ENCODE measurements around the gene MMRN1.

MMRN1 gene

DNA sequence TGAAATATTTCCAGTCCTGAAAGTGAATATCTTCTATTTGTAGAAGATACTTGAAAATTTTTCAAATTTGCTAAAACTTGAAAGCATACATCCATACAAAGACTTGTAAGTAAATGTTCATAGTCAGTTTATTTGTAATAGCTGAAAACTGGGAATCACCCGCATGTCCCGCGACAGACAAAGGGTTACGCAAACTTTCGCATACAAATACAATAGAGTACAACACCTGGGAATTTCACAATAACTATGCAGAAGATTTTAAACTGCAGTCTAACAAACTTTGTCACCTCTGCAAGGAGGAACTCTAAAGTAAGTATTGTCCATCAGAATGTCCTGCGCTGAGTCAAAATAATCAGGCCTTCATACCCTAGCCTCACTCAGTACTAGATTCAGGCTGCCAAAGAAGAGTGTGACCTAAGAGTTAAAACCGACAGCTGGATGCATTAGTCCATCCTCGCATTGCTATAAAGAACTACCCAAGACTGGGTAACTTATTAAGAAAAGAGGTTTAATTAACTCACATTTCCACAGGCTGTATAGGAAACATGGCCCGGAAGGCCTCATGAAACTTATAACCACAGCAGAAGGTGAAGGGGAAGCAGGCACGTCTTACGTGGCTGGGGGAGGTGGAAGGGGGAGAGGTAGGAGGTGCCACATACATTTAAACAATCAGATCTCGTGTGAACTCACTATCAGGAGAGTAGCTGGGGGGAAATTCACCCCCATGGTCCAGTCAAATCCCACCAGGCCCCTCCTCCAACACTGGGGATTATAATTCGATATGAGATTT is 60.4 kb downstream of the MMRN1 start:
- no peak for ATAC-seq
- TF ChIP-seq, protein P1, sequence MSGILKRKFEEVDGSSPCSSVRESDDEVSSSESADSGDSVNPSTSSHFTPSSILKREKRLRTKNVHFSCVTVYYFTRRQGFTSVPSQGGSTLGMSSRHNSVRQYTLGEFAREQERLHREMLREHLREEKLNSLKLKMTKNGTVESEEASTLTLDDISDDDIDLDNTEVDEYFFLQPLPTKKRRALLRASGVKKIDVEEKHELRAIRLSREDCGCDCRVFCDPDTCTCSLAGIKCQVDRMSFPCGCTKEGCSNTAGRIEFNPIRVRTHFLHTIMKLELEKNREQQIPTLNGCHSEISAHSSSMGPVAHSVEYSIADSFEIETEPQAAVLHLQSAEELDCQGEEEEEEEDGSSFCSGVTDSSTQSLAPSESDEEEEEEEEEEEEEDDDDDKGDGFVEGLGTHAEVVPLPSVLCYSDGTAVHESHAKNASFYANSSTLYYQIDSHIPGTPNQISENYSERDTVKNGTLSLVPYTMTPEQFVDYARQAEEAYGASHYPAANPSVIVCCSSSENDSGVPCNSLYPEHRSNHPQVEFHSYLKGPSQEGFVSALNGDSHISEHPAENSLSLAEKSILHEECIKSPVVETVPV (CRISPR knock-in tag; IDR thresholded peaks at IDR 0.05): no peak
- TF ChIP-seq ESRRG (CRISPR knock-in tag; IDR thresholded peaks at IDR 0.05) (no peak), ZNF8 (CRISPR knock-in tag; IDR thresholded peaks at IDR 0.05) (no peak), ZC3H10 (CRISPR knock-in tag; IDR thresholded peaks at IDR 0.05) (no peak), TOX (CRISPR knock-in tag; IDR thresholded peaks at IDR 0.05; ENCODE audit: borderline replicate concordance) (no peak), OSR1 (CRISPR knock-in tag; IDR thresholded peaks at IDR 0.05) (no peak), CSDC2 (CRISPR knock-in tag; IDR thresholded peaks at IDR 0.05) (no peak), ZNF565 (CRISPR knock-in tag; conservative IDR thresholded peaks at IDR 0.05; ENCODE audit: low read depth) (no peak), BACH2 (CRISPR knock-in tag; IDR thresholded peaks at IDR 0.05; ENCODE audit: borderline replicate concordance) (no peak), SNAI2 (CRISPR knock-in tag; IDR thresholded peaks at IDR 0.05) (no peak), ARNTL (CRISPR knock-in tag; IDR thresholded peaks at IDR 0.05; ENCODE audit: borderline replicate concordance, low read depth) (no peak)
- TF ChIP-seq, protein P2, sequence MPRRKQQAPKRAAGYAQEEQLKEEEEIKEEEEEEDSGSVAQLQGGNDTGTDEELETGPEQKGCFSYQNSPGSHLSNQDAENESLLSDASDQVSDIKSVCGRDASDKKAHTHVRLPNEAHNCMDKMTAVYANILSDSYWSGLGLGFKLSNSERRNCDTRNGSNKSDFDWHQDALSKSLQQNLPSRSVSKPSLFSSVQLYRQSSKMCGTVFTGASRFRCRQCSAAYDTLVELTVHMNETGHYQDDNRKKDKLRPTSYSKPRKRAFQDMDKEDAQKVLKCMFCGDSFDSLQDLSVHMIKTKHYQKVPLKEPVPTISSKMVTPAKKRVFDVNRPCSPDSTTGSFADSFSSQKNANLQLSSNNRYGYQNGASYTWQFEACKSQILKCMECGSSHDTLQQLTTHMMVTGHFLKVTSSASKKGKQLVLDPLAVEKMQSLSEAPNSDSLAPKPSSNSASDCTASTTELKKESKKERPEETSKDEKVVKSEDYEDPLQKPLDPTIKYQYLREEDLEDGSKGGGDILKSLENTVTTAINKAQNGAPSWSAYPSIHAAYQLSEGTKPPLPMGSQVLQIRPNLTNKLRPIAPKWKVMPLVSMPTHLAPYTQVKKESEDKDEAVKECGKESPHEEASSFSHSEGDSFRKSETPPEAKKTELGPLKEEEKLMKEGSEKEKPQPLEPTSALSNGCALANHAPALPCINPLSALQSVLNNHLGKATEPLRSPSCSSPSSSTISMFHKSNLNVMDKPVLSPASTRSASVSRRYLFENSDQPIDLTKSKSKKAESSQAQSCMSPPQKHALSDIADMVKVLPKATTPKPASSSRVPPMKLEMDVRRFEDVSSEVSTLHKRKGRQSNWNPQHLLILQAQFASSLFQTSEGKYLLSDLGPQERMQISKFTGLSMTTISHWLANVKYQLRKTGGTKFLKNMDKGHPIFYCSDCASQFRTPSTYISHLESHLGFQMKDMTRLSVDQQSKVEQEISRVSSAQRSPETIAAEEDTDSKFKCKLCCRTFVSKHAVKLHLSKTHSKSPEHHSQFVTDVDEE (CRISPR knock-in tag; IDR thresholded peaks at IDR 0.05): no peak
- TF ChIP-seq, protein P3, sequence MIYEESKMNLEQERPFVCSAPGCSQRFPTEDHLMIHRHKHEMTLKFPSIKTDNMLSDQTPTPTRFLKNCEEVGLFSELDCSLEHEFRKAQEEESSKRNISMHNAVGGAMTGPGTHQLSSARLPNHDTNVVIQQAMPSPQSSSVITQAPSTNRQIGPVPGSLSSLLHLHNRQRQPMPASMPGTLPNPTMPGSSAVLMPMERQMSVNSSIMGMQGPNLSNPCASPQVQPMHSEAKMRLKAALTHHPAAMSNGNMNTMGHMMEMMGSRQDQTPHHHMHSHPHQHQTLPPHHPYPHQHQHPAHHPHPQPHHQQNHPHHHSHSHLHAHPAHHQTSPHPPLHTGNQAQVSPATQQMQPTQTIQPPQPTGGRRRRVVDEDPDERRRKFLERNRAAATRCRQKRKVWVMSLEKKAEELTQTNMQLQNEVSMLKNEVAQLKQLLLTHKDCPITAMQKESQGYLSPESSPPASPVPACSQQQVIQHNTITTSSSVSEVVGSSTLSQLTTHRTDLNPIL (CRISPR knock-in tag; IDR thresholded peaks at IDR 0.05; ENCODE audit: low read depth): no peak
- TF ChIP-seq, protein P4, sequence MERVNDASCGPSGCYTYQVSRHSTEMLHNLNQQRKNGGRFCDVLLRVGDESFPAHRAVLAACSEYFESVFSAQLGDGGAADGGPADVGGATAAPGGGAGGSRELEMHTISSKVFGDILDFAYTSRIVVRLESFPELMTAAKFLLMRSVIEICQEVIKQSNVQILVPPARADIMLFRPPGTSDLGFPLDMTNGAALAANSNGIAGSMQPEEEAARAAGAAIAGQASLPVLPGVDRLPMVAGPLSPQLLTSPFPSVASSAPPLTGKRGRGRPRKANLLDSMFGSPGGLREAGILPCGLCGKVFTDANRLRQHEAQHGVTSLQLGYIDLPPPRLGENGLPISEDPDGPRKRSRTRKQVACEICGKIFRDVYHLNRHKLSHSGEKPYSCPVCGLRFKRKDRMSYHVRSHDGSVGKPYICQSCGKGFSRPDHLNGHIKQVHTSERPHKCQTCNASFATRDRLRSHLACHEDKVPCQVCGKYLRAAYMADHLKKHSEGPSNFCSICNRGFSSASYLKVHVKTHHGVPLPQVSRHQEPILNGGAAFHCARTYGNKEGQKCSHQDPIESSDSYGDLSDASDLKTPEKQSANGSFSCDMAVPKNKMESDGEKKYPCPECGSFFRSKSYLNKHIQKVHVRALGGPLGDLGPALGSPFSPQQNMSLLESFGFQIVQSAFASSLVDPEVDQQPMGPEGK (CRISPR knock-in tag; IDR thresholded peaks at IDR 0.05; ENCODE audit: borderline replicate concordance): no peak

DNA sequence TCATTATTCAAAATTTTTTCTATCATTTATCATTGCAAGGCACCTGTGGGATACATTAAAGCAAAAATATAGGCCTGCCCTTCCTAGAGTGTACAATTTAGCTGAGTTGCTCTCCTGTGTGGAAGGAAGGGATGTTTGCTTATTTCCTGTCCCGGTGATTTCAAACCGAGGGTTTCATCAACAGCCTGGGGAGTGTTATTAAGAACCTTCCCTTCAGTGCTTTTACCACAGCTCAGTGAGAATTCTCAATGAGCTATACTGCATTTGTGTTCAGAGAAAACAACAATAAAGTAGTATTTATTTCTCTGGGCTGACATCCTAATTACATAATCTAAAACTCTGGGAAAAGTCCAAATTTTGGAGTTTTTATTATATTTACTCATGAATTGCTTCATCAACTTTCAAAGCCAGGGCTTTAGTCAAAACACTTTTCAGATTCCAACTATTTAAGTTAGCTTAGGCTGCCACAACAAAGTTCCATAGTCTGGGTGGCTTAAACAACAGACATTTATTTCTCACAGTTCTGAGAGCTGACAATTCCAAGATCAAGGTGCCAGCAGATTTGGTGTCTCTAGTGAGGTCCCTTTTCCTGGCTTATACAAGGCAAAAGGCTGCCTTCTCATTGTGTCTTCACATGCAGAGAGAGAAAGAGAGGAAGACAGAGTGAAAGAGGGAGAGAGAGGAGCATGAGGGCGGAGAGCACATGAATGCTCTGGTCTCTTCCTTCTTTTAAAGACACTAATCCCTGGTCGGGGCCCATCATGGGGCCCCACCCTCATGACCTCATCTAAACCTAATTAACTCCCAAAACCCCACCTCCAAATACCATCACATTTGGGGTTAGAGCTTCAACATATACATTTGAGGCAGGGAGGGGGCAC is 62.6 kb downstream of the MMRN1 start:
- TF ChIP-seq, protein P4 (CRISPR knock-in tag; IDR thresholded peaks at IDR 0.05; ENCODE audit: borderline replicate concordance): no peak
- TF ChIP-seq ZC3H10 (CRISPR knock-in tag; IDR thresholded peaks at IDR 0.05) (no peak), RARB (CRISPR knock-in tag; IDR thresholded peaks at IDR 0.05) (no peak), GLIS3 (CRISPR knock-in tag; IDR thresholded peaks at IDR 0.05) (no peak), ZNF565 (CRISPR knock-in tag; conservative IDR thresholded peaks at IDR 0.05; ENCODE audit: low read depth) (no peak), ZNF8 (CRISPR knock-in tag; IDR thresholded peaks at IDR 0.05) (no peak), TOX (CRISPR knock-in tag; IDR thresholded peaks at IDR 0.05; ENCODE audit: borderline replicate concordance) (no peak)
- TF ChIP-seq, protein P3 (CRISPR knock-in tag; IDR thresholded peaks at IDR 0.05; ENCODE audit: low read depth): no peak
- TF ChIP-seq, protein P2 (CRISPR knock-in tag; IDR thresholded peaks at IDR 0.05): no peak
- no peak for ATAC-seq
